ENCODE data around the gene NLRX1.
"Not testable (repeated sequence)": the region's sequence is repeated elsewhere in the genome, so short reads cannot be mapped to it uniquely, and the experiment has no call there.

NLRX1 gene

DNA sequence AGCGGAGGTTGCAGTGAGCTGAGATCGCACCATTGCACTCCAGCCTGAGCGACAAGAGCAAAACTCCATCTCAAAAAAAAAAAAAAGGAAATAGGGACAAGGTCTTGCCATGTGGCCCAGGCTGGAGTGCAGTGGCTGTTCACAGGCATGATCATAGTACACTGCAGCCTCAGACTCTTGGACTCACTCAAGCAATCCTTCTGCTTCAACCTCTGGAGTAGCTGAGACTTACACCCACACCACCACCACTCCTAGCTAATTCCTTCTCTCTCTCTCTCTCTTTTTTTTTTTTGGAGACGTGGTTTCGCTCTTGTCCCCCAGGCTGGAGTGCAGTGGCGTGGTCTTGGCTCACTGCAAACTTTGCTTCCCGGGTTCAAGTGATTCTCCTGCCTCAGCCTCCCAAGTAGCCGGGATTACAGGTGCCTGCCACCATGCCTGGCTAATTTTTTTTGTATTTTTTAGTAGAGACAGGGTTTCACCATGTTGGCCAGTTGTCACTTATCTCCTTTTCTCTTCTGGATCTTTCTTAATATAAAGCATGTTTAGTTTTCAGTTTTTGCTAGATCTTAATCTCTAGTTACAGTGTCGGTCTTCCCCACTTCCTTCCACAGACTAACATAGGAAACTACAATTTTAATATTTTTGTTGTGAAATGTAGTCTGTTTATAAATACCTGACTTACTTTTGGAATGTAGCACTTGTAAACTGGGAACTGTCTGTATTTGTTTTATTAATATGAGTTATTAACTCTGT lies 60.2 kb downstream of the NLRX1 start:
- Mint-ChIP-seq H3K27ac (peak overlapping the region; percentile 83), H3K36me3 (ENCODE audit: low read depth) (peaks cover 34% of the 10 kb centered on the region), H3K4me1 (ENCODE audit: low read depth) (peaks cover 44% of the 10 kb centered on the region), H3K4me3 (peak overlapping the region; percentile 71)
- H3K27me3 Mint-ChIP-seq (ENCODE audit: low read depth); DNase-seq (ENCODE audit: low spot score); H3K9me3 Mint-ChIP-seq: not testable (repeated sequence)

DNA sequence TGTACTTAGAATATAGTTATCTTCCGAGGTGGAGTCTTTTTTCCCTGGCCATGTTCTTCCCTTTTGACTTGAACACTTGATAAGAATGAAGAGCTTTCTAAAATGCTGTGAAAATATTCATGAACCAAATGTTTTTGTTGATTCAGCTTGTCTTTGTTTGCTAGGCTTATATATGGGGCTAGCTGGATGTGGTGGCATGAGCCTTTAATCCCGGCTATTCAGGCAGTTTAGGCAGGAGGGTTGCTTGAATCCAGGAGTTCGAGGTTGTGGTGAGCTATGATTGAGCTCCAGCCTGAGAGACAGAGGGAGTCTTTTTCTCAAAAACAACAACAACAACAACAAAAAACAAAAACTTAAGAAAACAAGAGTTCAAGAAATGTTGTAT lies 60.8 kb downstream of the NLRX1 start:
- peaks cover 37% of the 10 kb centered on the region for H3K36me3 Mint-ChIP-seq (ENCODE audit: low read depth)
- no peak for DNase-seq (ENCODE audit: low spot score)
- H3K4me1 Mint-ChIP-seq (ENCODE audit: low read depth), result peaks cover 41% of the 10 kb centered on the region
- H3K9me3 Mint-ChIP-seq, result no peaks in the 10 kb centered on the region
- H3K4me3 Mint-ChIP-seq, result peak overlapping the region; percentile 71
- no peaks in the 10 kb centered on the region for H3K27me3 Mint-ChIP-seq (ENCODE audit: low read depth)
- H3K27ac Mint-ChIP-seq, result peak overlapping the region; percentile 83

DNA sequence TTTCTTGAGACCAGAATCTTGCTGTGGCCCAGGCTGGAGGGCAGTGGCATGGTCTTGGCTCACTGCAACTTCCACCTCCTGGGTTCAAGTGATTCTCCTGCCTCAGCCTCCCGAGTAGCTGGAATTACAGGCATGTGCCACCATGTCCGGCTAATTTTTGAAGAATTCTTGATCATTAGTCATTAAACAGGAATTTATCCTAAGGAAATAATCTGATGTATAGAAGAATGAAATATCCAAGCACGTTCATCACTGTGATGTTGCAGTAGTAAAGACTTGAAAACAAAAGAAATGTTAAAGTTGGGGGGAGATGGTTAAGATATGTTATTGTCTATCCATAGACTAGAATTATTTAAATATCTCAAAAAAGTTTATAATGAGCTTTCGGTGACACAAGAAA lies 61.2 kb downstream of the NLRX1 start:
- H3K27ac Mint-ChIP-seq, result no peak overlapping the region
- no peaks in the 10 kb centered on the region for H3K27me3 Mint-ChIP-seq (ENCODE audit: low read depth)
- peaks cover 38% of the 10 kb centered on the region for H3K36me3 Mint-ChIP-seq (ENCODE audit: low read depth)
- H3K9me3 Mint-ChIP-seq, result no peaks in the 10 kb centered on the region
- peaks cover 42% of the 10 kb centered on the region for H3K4me1 Mint-ChIP-seq (ENCODE audit: low read depth)
- peak overlapping the region; percentile 71 for H3K4me3 Mint-ChIP-seq
- no peak for DNase-seq (ENCODE audit: low spot score)

Data from T-helper 2 cell treated with Interferon-gamma antibody and Interleukin-4, amounts not matched to agents 5 μg/mL and 100 μg/mL, for 36 hours (primary cell).